Stomach (tissue), 9 donors: ENCODE measurements around the gene PROSER3. TPM values are rescaled to one million over a fixed set of nuclear protein-coding genes. Genes with fewer than 3 reads are reported as not detected.
"Not testable (repeated sequence)": the region's sequence is repeated elsewhere in the genome, so short reads cannot be mapped to it uniquely, and the experiment has no call there.

Experiments used
- DNase-seq, 2 donors: peaks; one replicate each; pipeline versions ENCODE4 v3.0.0 to v3.0.0-alpha.2; 2013 to 2019
- H3K27ac ChIP-seq, 5 donors: fragments of 200-600 bp in 4 of 5; sonication (generic) in 4 of 5; one replicate each; pipeline ENCODE4 v1.5.1; 2013 to 2019; ENCODE audit warnings: mild to moderate bottlenecking in 1 of 5, moderate library complexity in 1 of 5
- H3K27me3 ChIP-seq, 3 donors: fragments of 200-600 bp; sonication (generic); one replicate each; pipeline ENCODE4 v1.5.1; 2017 to 2019; ENCODE audit warnings: mixed run types in 1 of 3
- H3K36me3 ChIP-seq, 4 donors: fragments of 200-600 bp; sonication (generic); 1 replicate in 3 of 4; 2 replicates in 1 of 4; pipeline ENCODE4 v1.5.1; 2016 to 2019
- H3K4me1 ChIP-seq, 4 donors: fragments of 200-600 bp; sonication (generic); one replicate each; pipeline ENCODE4 v1.5.1; 2016 to 2019
- H3K4me3 ChIP-seq, 4 donors: fragments of 200-600 bp; sonication (generic) in 3 of 4; one replicate each; pipeline ENCODE4 v1.5.1; 2016 to 2019; ENCODE audit warnings: mild to moderate bottlenecking in 1 of 4
- H3K9me3 ChIP-seq, 4 donors: fragments of 200-600 bp; sonication (generic); one replicate each; pipeline ENCODE4 v1.5.1; 2016 to 2019
- EP300 ChIP-seq: sonication (generic); formaldehyde crosslinking; IDR thresholded peaks from one replicate; pipeline ENCODE4 v1.6.1; 2017; ENCODE audit warnings: antibody characterized with exemption
- POLR2A ChIP-seq, 4 donors: fragments of 450-650 bp; IDR thresholded peaks; one replicate each; pipeline ENCODE4 v1.6.1; 2016; ENCODE audit warnings: antibody characterized with exemption in 4 of 4, control low read depth in 2 of 4, mild to moderate bottlenecking in 1 of 4, moderate library complexity in 1 of 4
- POLR2AphosphoS5 ChIP-seq, 3 donors: sonication (generic); formaldehyde crosslinking; IDR thresholded peaks; one replicate each; pipeline ENCODE4 v1.6.1; 2016; ENCODE audit warnings: antibody characterized with exemption in 3 of 3
- WGBS, 5 donors: extraction: QIAGEN DNeasy Blood & Tissue Kit in 3 of 5; methylation state at CpG; one replicate each; pipeline versions ENCODE4 v1.1.5 to v1.1.7; 2013 to 2018; 5-methylcytosine and 5-hydroxymethylcytosine counted together
- intact Hi-C: fragments of 100-400 bp; cut with DNase I; formaldehyde crosslinking; loops from one replicate; pipeline ENCODE4 v1.15.1; 2023; ENCODE audit warnings: low total_unique reads
- polyA plus RNA-seq, 3 donors: library from polyadenylated mRNA; stranded (reverse); fragments of 200-250 nt; gene quantifications; one replicate each; pipeline ENCODE4 v1.2.3, GENCODE V29; 2013
- total RNA-seq, 5 donors: library from RNA; depleted of rRNA; stranded (reverse); fragments of >200 nt; gene quantifications; one replicate each; pipeline versions ENCODE4 v1.1.0 to v1.2.3, GENCODE V29; 2014 to 2016
- TF ChIP-seq, protein P1 (sequence below), 7 experiments: fragments of 450-650 bp in 4 of 7; fragments of 200-600 bp in 3 of 7; sonication (generic) in 3 of 7; IDR thresholded peaks; one replicate each; pipeline ENCODE4 v1.5.1; 2016 to 2019; ENCODE audit warnings: antibody characterized with exemption in 7 of 7, control low read depth in 2 of 7, mild to moderate bottlenecking in 1 of 7
- donor health status: healthy with polysubstance abuse.
- donor health status: Bipolar disorder and iron deficiency.
- donor health status: healthy.

PROSER3 gene
- total and polyA plus RNA-seq, 8 donors, result 3.6 to 61.3 (median 10.5) TPM

- WGBS, 5 donors, result 63 to 78% (median 71%) methylated on average over 24 to 34 of the region's 34 CpGs
- peak in 1 of 2 donors; percentile 84 for DNase-seq
- Histone ChIP-seq H3K4me3 (no peak overlapping the region), H3K9me3 (no peaks in the 10 kb centered on the region), H3K36me3 (peaks cover 13 to 66% (median 56%) of the 10 kb centered on the region in 4 donors), H3K4me1 (peaks cover 0 to 9% (median 0%) of the 10 kb centered on the region in 4 donors), H3K27me3 (no peaks in the 10 kb centered on the region), H3K27ac (peak overlapping the region in 1 of 5 donors; percentile 24)
- TF ChIP-seq POLR2AphosphoS5 (IDR thresholded peaks at IDR 0.05) (no peak), EP300 (no peak), POLR2A (IDR thresholded peaks at IDR 0.05) (no peak)
- TF ChIP-seq, protein P1, sequence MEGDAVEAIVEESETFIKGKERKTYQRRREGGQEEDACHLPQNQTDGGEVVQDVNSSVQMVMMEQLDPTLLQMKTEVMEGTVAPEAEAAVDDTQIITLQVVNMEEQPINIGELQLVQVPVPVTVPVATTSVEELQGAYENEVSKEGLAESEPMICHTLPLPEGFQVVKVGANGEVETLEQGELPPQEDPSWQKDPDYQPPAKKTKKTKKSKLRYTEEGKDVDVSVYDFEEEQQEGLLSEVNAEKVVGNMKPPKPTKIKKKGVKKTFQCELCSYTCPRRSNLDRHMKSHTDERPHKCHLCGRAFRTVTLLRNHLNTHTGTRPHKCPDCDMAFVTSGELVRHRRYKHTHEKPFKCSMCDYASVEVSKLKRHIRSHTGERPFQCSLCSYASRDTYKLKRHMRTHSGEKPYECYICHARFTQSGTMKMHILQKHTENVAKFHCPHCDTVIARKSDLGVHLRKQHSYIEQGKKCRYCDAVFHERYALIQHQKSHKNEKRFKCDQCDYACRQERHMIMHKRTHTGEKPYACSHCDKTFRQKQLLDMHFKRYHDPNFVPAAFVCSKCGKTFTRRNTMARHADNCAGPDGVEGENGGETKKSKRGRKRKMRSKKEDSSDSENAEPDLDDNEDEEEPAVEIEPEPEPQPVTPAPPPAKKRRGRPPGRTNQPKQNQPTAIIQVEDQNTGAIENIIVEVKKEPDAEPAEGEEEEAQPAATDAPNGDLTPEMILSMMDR (IDR thresholded peaks at IDR 0.05), result no peak
- intact Hi-C loops, result no loop called here
These were observed 9.5 kb downstream of the PROSER3 start for GRCh38 chr19:35767288-35768081.

GRCh38 chr19:35768082-35768421 is 10.1 kb downstream of the PROSER3 start:
- no peaks in the 10 kb centered on the region for H3K9me3 ChIP-seq
- peak overlapping the region in 1 of 5 donors; percentile 24 for H3K27ac ChIP-seq
- H3K27me3 ChIP-seq, result no peaks in the 10 kb centered on the region
- DNase-seq, result no peak
- TF ChIP-seq EP300 (no peak), POLR2AphosphoS5 (IDR thresholded peaks at IDR 0.05) (no peak), POLR2A (IDR thresholded peaks at IDR 0.05) (no peak)
- TF ChIP-seq, protein P1 (IDR thresholded peaks at IDR 0.05), result no peak
- H3K4me1 ChIP-seq, result peaks cover 0 to 9% (median 0%) of the 10 kb centered on the region in 4 donors
- no peak overlapping the region for H3K4me3 ChIP-seq
- H3K36me3 ChIP-seq, result peaks cover 13 to 60% (median 50%) of the 10 kb centered on the region in 4 donors
- WGBS, 5 donors, result 49 to 70% (median 68%) methylated on average over 12 to 15 of the region's 15 CpGs
- intact Hi-C loops, result no loop called here

DNA sequence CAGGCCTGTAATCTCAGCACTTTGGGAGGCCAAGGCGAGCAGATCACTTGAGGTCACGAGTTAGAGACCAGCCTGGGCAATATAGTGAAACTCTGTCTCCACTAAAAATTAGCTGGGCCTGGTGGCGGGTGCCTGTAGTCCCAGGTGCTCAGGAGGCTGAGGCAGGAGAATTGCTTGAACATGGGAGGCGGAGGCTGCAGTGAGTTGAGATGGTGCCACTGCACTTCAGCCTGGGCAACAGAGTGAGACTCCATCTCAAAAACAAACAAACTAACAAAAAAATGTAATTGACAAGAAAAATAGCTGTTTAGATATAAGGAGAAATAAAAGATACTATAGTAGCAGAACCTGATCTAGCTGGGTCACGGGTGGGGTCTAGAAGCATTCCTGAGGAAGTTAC is 14.4 kb downstream of the PROSER3 start:
- peaks cover 7 to 29% (median 24%) of the 10 kb centered on the region in 4 donors for H3K4me1 ChIP-seq
- peaks cover 0 to 18% (median 9%) of the 10 kb centered on the region in 4 donors for H3K36me3 ChIP-seq
- H3K9me3 ChIP-seq, DNase-seq, H3K27me3 ChIP-seq, H3K4me3 ChIP-seq, intact Hi-C loops, H3K27ac ChIP-seq: not testable (repeated sequence)
- 86 to 94% (median 89%) methylated on average over 5 of the region's 5 CpGs for WGBS, 5 donors

DNA sequence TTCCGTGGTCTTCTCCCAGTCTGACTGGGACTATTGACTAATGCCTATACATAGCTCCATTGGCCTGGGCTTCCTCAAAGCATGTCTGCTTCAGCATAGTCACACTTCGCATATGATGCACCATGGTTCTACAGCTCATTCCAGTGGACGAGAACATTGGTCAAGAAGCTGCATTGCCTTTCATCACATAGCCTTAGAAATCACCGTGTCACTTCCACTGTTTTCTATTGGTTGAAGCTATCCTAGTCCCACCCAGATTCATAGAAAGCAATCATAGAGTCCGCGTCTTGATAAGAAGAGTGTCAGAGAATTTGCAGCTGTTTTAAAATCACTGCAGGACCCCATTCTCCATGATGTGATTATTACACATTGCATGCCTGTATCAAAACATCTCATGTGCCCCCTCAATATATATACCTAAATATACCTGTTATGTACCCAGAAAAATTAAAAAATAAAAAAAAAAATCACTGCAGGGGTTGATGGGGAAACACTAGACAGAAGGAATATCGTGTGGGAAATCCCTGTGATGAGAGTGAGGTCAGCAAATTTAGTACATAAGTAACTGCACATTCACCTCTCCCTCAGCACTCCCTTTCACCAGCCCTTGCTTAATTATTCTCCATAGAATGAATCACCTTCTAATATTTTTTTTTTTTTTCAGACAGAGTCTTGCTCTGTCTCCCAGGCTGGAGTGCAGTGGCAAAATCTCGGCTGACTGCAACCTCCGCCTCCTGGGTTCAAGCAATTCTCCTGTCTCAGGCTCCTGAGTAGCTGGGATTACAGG is 15.2 kb downstream of the PROSER3 start:
- Histone ChIP-seq H3K9me3 (no peaks in the 10 kb centered on the region), H3K36me3 (peaks cover 0 to 11% (median 5%) of the 10 kb centered on the region in 4 donors), H3K4me3 (no peak overlapping the region), H3K27me3 (no peaks in the 10 kb centered on the region), H3K4me1 (peaks cover 7 to 25% (median 21%) of the 10 kb centered on the region in 4 donors), H3K27ac (no peak overlapping the region)
- TF ChIP-seq POLR2AphosphoS5 (IDR thresholded peaks at IDR 0.05), result no peak
- TF ChIP-seq, protein P1 (IDR thresholded peaks at IDR 0.05), result no peak
- TF ChIP-seq EP300, result no peak
- TF ChIP-seq POLR2A (IDR thresholded peaks at IDR 0.05), result no peak
- intact Hi-C loops, result no loop called here
- 47 to 56% (median 48%) methylated on average over 9 of the region's 9 CpGs for WGBS, 5 donors
- DNase-seq, result no peak
